Kidney epithelial cell (primary cell): ENCODE results near the gene SETD7. TPM values are rescaled to one million over a fixed set of nuclear protein-coding genes. Genes with fewer than 3 reads are reported as not detected.

Source experiments
- DNase-seq: peaks from one replicate; pipeline ENCODE4 v3.0.0-alpha.2; 2010; ENCODE audit warnings: low read depth
- H3K27me3 ChIP-seq: 2 replicates; pipeline ENCODE4 v1.6.0; 2011; ENCODE audit warnings: low read length; ENCODE audit not compliant: control insufficient read depth, insufficient read depth
- H3K36me3 ChIP-seq: 2 replicates; pipeline ENCODE4 v1.5.1; 2011; ENCODE audit warnings: low read length; ENCODE audit not compliant: control insufficient read depth, insufficient read depth
- H3K4me3 ChIP-seq: 2 replicates; pipeline ENCODE4 v1.5.1; 2011; ENCODE audit warnings: low read depth, mild to moderate bottlenecking, control low read depth, low read length
- CTCF ChIP-seq: IDR thresholded peaks from 2 replicates; pipeline ENCODE4 v1.5.1; 2011; ENCODE audit warnings: mild to moderate bottlenecking, moderate library complexity, low read length, control low read depth, inconsistent platforms; ENCODE audit not compliant: insufficient read depth, poor library complexity, severe bottlenecking
- total RNA-seq: library from RNA; depleted of rRNA; stranded (reverse); fragments of >200 nt; gene quantifications from 2 replicates; pipeline ENCODE4 v1.2.3, GENCODE V29; 2015

The SETD7 gene
- total RNA-seq, result 37.7 and 38.7 TPM in 2 replicates

- peak; percentile 34 for DNase-seq
- Histone ChIP-seq H3K36me3 (no peaks in the 10 kb centered on the region), H3K27me3 (peaks cover 7% of the 10 kb centered on the region), H3K4me3 (peak within 1 kb of the TSS; percentile 77)
- TF ChIP-seq CTCF, result no peak
Observed at GRCh38 chr4:139556071-139556723, at the start of gene SETD7. TSS of gene SETD7 (minus strand) at chr4:139556219. CDS start at chr4:139556137, 82 bp downstream.

- Histone ChIP-seq H3K4me3 (no peak overlapping the region), H3K36me3 (no peaks in the 10 kb centered on the region), H3K27me3 (no peaks in the 10 kb centered on the region)
- no peak for DNase-seq
- TF ChIP-seq CTCF, result no peak
Observed at GRCh38 chr4:139605516-139605915, 49.5 kb upstream of the SETD7 start.

GRCh38 chr4:139603576-139604410 lies 47.8 kb upstream of the SETD7 start:
- no peaks in the 10 kb centered on the region for H3K36me3 ChIP-seq
- H3K27me3 ChIP-seq, result no peaks in the 10 kb centered on the region
- H3K4me3 ChIP-seq, result no peak overlapping the region
- TF ChIP-seq CTCF, result peak; percentile 62
- peak; percentile 45 for DNase-seq

GRCh38 chr4:139602776-139603360 lies 46.8 kb upstream of the SETD7 start:
- no peak overlapping the region for H3K4me3 ChIP-seq
- no peaks in the 10 kb centered on the region for H3K27me3 ChIP-seq

GRCh38 chr4:139600662-139601061 lies 44.6 kb upstream of the SETD7 start:
- Histone ChIP-seq H3K4me3 (no peak overlapping the region), H3K27me3 (no peaks in the 10 kb centered on the region), H3K36me3 (no peaks in the 10 kb centered on the region)
- DNase-seq, result no peak
- no peak for TF ChIP-seq CTCF

More at GRCh38 chr4:139602776-139603360, 46.8 kb upstream of the SETD7 start:
- no peak for DNase-seq
- no peak for TF ChIP-seq CTCF
- no peaks in the 10 kb centered on the region for H3K36me3 ChIP-seq
